Measurements from ENCODE around the gene LIN37. TPM values are rescaled to one million over a fixed set of nuclear protein-coding genes. Genes with fewer than 3 reads are reported as not detected.

The LIN37 gene
- total RNA-seq, 1 donor from 2014 or later, result 18.9 TPM

DNA sequence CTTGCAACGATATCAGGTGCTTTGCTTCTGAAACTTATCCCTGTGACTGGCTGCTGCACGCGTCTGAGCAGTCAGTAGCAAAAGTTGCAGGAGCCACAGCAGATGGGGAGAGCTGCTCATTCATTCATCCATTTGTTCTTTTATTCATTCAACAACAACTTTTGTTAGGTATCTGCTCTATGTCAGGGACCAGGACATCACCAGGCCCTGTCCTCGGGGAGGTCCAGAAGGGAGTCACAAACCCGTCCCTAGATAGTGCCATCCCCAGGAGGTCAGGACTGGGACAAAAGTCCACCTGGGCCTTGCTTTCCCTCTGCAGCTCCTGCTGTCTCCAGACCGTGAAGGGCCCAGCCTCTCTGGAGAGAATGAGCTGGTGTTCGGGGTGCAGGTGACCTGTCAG, 29.6 kb downstream of the LIN37 start:
- TF ChIP-seq, protein P1, sequence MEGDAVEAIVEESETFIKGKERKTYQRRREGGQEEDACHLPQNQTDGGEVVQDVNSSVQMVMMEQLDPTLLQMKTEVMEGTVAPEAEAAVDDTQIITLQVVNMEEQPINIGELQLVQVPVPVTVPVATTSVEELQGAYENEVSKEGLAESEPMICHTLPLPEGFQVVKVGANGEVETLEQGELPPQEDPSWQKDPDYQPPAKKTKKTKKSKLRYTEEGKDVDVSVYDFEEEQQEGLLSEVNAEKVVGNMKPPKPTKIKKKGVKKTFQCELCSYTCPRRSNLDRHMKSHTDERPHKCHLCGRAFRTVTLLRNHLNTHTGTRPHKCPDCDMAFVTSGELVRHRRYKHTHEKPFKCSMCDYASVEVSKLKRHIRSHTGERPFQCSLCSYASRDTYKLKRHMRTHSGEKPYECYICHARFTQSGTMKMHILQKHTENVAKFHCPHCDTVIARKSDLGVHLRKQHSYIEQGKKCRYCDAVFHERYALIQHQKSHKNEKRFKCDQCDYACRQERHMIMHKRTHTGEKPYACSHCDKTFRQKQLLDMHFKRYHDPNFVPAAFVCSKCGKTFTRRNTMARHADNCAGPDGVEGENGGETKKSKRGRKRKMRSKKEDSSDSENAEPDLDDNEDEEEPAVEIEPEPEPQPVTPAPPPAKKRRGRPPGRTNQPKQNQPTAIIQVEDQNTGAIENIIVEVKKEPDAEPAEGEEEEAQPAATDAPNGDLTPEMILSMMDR (conservative IDR thresholded peaks at IDR 0.05; ENCODE audit: low read depth, low read length), result no peak
- DNase-seq (ENCODE audit: low read depth), result no peak
- no peak overlapping the region for H3K4me3 ChIP-seq (ENCODE audit: low read depth, low read length)

DNA sequence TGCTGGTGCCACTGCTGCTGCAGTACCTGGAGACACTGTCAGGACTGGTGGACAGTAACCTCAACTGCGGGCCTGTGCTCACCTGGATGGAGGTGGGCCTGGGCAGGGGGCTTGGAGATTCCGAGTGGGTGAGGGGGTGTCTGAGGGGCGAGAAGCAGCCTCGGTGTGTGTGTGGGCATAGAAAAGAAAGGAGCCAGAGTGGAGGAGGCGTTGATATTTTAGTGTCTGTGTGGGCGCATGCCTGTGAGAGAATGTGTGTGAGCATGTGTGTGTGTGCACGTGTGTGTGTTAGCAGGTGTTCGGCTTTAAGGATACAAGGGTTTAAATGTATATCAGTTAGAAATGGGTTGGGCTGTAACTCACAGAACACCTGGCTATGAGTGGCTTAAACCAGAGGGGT, 30.7 kb downstream of the LIN37 start:
- no peak for DNase-seq (ENCODE audit: low read depth)
- TF ChIP-seq, protein P1 (conservative IDR thresholded peaks at IDR 0.05; ENCODE audit: low read depth, low read length), result no peak
- no peak overlapping the region for H3K4me3 ChIP-seq (ENCODE audit: low read depth, low read length)

DNA sequence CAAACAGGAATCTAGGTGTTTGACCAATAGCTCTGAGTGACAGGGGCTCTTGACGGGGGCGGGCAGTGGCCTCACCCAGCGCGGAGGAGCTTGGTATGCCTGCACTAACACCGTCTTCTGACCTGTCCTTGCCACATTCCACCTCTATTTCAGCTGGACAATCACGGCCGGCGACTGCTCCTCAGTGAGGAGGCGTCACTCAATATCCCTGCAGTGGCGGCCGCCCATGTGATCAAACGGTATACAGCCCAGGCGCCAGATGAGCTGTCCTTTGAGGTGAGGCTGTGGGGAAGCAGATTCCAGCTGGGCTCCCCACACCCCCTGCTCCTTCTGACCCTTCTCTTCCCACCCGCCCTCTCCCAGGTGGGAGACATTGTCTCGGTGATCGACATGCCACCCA, 31.7 kb downstream of the LIN37 start:
- H3K4me3 ChIP-seq (ENCODE audit: low read depth, low read length), result no peak overlapping the region
- DNase-seq (ENCODE audit: low read depth), result no peak
- TF ChIP-seq, protein P1 (conservative IDR thresholded peaks at IDR 0.05; ENCODE audit: low read depth, low read length), result no peak

DNA sequence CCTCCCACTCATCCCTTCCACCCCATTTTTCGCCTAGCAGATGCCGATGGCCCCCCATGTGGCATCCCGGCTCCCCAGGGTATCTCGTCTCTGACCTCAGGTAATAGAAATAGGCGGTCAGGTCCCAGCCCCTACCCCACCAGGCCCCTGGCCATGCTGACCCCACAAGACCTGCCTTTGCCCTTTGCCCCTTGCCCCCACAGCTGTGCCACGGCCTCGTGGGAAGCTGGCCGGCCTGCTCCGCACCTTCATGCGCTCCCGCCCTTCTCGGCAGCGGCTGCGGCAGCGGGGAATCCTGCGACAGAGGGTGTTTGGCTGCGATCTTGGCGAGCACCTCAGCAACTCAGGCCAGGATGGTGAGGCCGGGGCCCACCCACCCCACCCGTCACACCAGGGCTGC, 32.3 kb downstream of the LIN37 start:
- TF ChIP-seq, protein P1 (conservative IDR thresholded peaks at IDR 0.05; ENCODE audit: low read depth, low read length), result no peak
- DNase-seq (ENCODE audit: low read depth), result no peak
- no peak overlapping the region for H3K4me3 ChIP-seq (ENCODE audit: low read depth, low read length)

DNA sequence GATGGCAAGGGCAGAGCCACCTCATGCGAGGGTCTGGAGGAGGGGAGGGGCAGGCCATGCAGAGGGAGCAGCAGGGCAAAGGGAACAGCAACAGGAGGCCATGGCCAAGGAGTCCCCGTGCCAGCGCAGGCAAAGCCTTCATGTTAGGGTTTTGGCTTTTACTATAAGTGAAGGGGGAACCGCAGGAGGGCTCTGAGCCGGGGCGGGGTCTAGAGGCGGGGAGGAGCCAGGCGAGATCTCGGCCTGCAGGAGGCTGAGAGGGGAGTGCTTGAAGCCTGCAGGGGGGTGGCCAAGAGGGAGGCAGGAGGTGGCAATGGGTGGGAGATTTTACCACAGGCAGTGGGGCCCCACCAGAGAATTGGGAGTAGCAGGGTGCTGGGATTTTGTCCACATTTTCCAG, 33.3 kb downstream of the LIN37 start:
- TF ChIP-seq, protein P1 (conservative IDR thresholded peaks at IDR 0.05; ENCODE audit: low read depth, low read length), result no peak
- no peak for DNase-seq (ENCODE audit: low read depth)

DNA sequence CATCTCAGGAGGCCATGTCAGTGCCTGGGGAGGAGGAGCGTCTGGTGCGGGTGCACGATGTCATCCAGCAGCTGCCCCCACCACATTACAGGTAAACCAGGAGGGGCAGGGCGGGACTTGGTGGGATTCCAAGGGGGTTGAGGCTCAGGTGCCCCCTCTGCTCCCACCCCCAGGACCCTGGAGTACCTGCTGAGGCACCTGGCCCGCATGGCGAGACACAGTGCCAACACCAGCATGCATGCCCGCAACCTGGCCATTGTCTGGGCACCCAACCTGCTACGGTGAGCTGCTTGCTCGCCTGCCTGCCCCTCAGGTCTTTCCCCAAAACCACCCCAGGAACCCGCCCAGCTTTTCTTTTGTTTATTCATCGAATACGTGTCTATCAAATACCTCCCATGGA, 34.2 kb downstream of the LIN37 start:
- DNase-seq (ENCODE audit: low read depth), result no peak
- H3K4me3 ChIP-seq (ENCODE audit: low read depth, low read length), result no peak overlapping the region

More for the DNA sequence above, 33.3 kb downstream of the LIN37 start:
- no peak overlapping the region for H3K4me3 ChIP-seq (ENCODE audit: low read depth, low read length)

More for the DNA sequence above, 34.2 kb downstream of the LIN37 start:
- TF ChIP-seq, protein P1 (conservative IDR thresholded peaks at IDR 0.05; ENCODE audit: low read depth, low read length), result no peak
